GM13976 (cell line): Measurements from ENCODE around the gene KCNH8.

Source experiments
- DNase-seq: peaks from one replicate; pipeline ENCODE4 v3.0.0; 2012; ENCODE audit warnings: low spot score
- CTCF ChIP-seq: IDR thresholded peaks from 2 replicates; pipeline ENCODE4 v1.5.1; 2012; ENCODE audit warnings: borderline replicate concordance, mild to moderate bottlenecking; ENCODE audit not compliant: insufficient read depth; ENCODE audit errors: extremely low read depth, missing control alignments, control extremely low read depth
- in situ Hi-C: fragments of 300-500 bp; cut with MboI; formaldehyde crosslinking; loops from one replicate; pipeline ENCODE4 v1.12.0; 2022; ENCODE audit warnings: low sequenced_read_pairs, mixed read lengths, inconsistent platforms; ENCODE audit not compliant: unreplicated experiment

Gene KCNH8

DNA sequence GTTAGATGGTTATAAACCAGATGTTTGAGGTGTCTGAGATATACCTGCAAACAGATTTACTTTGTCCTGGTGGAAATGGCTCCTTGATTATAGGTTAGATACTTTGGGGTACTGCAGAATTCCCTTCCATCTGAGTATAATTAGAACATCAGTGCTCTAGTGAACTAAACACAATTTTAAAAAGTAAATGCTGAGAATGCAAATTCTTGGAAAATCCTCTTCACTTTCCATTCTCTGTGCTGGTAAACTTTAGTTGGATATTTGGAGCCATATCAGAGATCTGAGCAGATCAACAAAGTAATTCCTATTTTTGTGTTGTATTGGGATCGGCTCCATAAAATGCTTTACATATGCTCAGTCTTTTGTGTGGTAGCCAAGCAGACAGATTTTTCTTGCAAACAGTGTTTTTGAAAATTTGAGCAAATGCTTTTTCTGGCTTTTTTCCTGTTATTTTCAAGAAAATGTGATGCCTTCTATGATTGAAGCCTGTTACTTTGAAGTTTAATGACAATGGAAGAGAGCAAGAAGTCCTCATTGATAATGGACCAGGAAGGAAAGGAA is 37.9 kb upstream of the KCNH8 start:
- DNase-seq = no peak
- in situ Hi-C loops = no loop called here

DNA sequence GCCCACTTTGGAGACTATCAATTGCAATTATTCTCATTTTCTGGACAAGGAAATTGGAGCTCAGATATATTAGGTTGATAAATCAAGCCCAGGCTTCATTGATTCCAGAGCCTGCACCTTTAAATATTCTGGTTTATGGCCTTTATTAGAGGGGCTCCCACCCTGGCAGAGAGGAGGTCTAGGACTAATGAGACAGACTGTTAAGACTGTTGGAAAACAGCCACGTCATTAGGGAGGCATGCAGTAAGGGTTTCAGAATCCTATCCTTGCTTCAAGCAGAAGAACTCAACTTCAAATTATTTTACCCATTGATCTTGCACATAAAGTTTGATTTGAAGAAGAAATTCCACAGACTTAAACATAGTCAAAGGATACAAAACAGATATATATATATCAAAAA is 33.8 kb upstream of the KCNH8 start:
- in situ Hi-C loops = no loop called here
- DNase-seq = no peak
- TF ChIP-seq CTCF = no peak

More for the DNA sequence above, 37.9 kb upstream of the KCNH8 start:
- no peak for TF ChIP-seq CTCF

GRCh38 chr3:19116239-19116638 is 32.1 kb upstream of the KCNH8 start:
- TF ChIP-seq CTCF = no peak
- no peak for DNase-seq
- in situ Hi-C loops = no loop called here

GRCh38 chr3:19124752-19125151 is 23.6 kb upstream of the KCNH8 start:
- in situ Hi-C loops = no loop called here
- no peak for TF ChIP-seq CTCF
- no peak for DNase-seq

GRCh38 chr3:19139863-19140262 is 8.4 kb upstream of the KCNH8 start:
- TF ChIP-seq CTCF = no peak
- DNase-seq = no peak
- in situ Hi-C loops = no loop called here

DNA sequence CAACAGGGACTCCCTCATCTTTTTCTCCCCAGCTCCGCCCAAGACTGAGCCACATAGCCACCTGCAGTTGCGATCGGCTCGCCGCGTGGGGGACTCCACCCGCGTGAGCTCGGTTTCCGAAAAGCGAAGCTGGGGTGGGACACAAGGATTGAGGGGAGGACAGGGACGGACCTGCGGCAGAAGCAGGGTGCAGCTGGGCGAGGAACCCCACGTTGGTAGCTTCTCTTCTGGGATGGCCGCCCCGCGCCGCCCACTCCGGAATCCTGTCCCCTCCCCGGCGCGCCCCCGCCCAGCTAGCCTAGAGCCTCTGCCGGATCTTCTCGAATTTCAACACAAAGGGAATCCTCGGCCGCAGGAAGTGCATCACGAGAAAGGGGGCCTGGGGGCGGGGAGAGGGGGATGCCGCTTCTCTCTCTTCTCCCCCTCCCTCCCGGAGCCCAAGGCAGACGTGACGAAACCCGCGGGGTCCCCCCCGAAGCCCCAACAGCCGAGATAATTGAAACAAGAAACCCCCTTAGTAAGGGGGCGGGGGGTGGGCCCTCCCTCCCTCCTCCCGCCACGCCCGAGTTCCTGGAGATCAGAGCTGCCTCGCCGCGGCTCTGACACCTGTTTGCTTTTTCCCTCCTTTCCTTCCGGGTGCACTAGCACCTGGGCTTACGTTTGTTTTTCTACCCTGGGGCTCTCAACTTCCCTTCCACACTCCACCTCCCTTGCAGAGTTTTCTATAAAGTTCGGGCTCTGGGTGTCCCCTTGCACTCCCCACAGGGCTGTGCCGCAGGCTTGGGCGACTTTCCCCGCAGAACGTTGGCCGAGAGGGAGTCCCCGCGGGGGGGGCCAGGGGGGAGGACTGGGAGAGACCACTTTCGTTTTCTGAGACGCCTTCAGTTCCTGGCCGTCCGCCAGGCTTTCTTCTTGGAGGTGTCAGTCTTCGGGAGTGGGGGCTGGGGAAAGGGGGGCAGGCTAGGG is 1.3 kb upstream of the KCNH8 start:
- peak; percentile 79 for DNase-seq
- in situ Hi-C loops = no loop called here
- no peak for TF ChIP-seq CTCF
